ENCODE data around the gene SCIN. TPM values are rescaled to one million over a fixed set of nuclear protein-coding genes. Genes with fewer than 3 reads are reported as not detected.

SCIN gene
- total RNA-seq, 1 donor from 2014 or later: 14.3 TPM

GRCh38 chr7:12590559-12590958, 20.0 kb downstream of the SCIN start:
- H3K27ac ChIP-seq: no peak overlapping the region
- DNase-seq (no peak), ATAC-seq (no peak)
- no peaks in the 10 kb centered on the region for H3K4me1 ChIP-seq
- no peaks in the 10 kb centered on the region for H3K36me3 ChIP-seq
- intact Hi-C loops (cut with DNase I): no loop called here
- no peak for TF ChIP-seq CTCF (IDR thresholded peaks at IDR 0.05)
- H3K27me3 ChIP-seq: no peaks in the 10 kb centered on the region
- H3K4me3 ChIP-seq: no peak overlapping the region
- H3K9me3 ChIP-seq: no peaks in the 10 kb centered on the region

GRCh38 chr7:12594122-12594897, 23.8 kb downstream of the SCIN start:
- Histone ChIP-seq H3K9me3 (no peaks in the 10 kb centered on the region), H3K4me3 (no peak overlapping the region), H3K27ac (no peak overlapping the region), H3K27me3 (no peaks in the 10 kb centered on the region), H3K36me3 (no peaks in the 10 kb centered on the region), H3K4me1 (no peaks in the 10 kb centered on the region)
- intact Hi-C loops (cut with DNase I): no loop called here
- no peak for TF ChIP-seq CTCF (IDR thresholded peaks at IDR 0.05)
- ATAC-seq (peak; percentile 43), DNase-seq (no peak)

- H3K27ac ChIP-seq: no peak overlapping the region
These were observed 24.6 kb downstream of the SCIN start for GRCh38 chr7:12595148-12595547.

GRCh38 chr7:12596225-12596790, 25.8 kb downstream of the SCIN start:
- H3K9me3 ChIP-seq: no peaks in the 10 kb centered on the region
- DNase-seq (no peak), ATAC-seq (no peak)
- no peak overlapping the region for H3K27ac ChIP-seq
- no peak overlapping the region for H3K4me3 ChIP-seq
- H3K4me1 ChIP-seq: no peaks in the 10 kb centered on the region
- no peaks in the 10 kb centered on the region for H3K36me3 ChIP-seq
- intact Hi-C loops (cut with DNase I): no loop called here
- no peaks in the 10 kb centered on the region for H3K27me3 ChIP-seq
- TF ChIP-seq CTCF (IDR thresholded peaks at IDR 0.05): no peak

More at GRCh38 chr7:12595148-12595547, 24.6 kb downstream of the SCIN start:
- intact Hi-C loops (cut with DNase I): no loop called here
- TF ChIP-seq CTCF (IDR thresholded peaks at IDR 0.05): no peak
- Histone ChIP-seq H3K4me3 (no peak overlapping the region), H3K9me3 (no peaks in the 10 kb centered on the region), H3K4me1 (no peaks in the 10 kb centered on the region), H3K27me3 (no peaks in the 10 kb centered on the region), H3K36me3 (no peaks in the 10 kb centered on the region)
- DNase-seq (no peak), ATAC-seq (no peak)

GRCh38 chr7:12601302-12601869, 30.9 kb downstream of the SCIN start:
- H3K4me3 ChIP-seq: no peak overlapping the region
- H3K9me3 ChIP-seq: no peaks in the 10 kb centered on the region
- H3K27ac ChIP-seq: no peak overlapping the region
- DNase-seq: no peak
- no peaks in the 10 kb centered on the region for H3K4me1 ChIP-seq
- no peak for ATAC-seq
- H3K27me3 ChIP-seq: no peaks in the 10 kb centered on the region
- TF ChIP-seq CTCF (IDR thresholded peaks at IDR 0.05): no peak
- intact Hi-C loops (cut with DNase I): no loop called here
- no peaks in the 10 kb centered on the region for H3K36me3 ChIP-seq

Data from upper lobe of right lung (tissue), 1 donor.